HG03280 (cell line): Measurements from ENCODE around the gene USP4.
"Not testable (repeated sequence)": the region's sequence is repeated elsewhere in the genome, so short reads cannot be mapped to it uniquely, and the experiment has no call there.

Experiments
- ATAC-seq: cut with Tn5 transposase; IDR thresholded peaks from one replicate; pipeline ENCODE4 v1.9.1; 2021; ENCODE audit warnings: mild to moderate bottlenecking, moderate library complexity; ENCODE audit not compliant: unreplicated experiment

Gene USP4

DNA sequence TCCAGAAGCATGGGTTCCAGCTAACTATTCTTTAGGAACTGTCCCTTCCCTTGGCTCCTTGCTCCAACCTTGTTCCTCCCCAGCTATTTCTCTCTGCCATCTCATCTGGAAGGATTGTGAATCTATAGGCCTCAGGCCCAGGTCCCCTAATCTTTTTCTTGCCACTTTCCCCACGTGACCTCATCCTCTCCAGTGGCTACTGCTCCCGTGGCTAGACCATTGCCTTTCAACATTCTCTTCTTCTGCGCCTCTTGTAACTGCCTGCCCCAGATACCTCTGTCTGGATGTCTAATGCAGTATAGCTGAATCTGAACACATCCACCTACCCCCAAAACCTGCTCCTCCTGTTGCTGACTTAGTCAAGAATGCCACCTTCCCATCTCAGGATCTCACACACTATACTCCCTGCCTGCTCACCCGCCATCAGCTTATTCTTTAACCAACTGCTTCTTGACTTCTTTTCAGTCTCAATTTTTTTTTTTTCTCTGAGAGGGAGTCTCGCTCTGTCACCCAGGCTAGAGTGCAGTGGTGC is 13.1 kb upstream of the USP4 start:
- no peak for ATAC-seq

DNA sequence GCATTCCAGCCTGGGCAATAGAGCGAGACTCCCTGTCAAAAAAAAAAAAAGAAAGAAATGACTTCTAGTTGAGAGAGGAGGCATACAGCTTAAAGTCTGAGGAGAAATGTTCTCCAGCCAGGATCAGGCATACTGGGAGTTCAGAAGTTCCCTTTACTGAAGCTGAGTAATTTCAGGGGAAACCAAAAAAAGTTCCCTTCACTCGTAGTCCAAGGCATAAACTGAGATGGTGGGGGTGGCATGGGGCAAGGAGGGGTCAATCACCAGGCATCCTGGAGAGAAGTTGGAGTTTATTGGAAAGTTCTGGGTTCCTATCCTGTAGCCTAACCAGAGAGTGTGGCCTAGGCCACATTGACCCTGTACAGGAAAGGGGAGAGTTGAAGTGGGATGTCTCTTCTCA is 12.4 kb upstream of the USP4 start:
- no peak for ATAC-seq

DNA sequence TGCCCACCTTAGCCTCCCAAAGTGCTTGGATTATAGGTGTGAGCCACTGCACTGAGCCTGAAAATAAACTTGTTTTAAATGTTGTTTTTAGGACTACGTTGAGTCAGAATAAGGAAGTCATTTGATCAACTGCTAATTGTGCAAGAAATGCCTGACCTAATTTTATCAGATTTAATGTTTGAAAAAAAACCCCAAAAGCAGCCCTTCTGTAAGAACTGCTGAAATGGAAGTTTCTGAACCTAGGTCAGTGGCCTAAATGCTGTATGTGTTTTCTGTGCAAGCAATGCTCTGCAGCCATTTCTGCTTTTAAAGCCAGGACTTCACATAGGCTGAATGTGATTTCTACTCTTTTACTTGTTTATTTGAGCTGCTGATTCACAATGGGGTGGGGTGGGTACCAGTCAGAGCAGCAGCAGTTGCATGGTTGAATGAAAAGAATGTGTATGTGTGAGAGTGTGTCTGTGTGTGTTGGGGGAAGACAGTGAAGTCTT is 11.7 kb upstream of the USP4 start:
- no peak for ATAC-seq

DNA sequence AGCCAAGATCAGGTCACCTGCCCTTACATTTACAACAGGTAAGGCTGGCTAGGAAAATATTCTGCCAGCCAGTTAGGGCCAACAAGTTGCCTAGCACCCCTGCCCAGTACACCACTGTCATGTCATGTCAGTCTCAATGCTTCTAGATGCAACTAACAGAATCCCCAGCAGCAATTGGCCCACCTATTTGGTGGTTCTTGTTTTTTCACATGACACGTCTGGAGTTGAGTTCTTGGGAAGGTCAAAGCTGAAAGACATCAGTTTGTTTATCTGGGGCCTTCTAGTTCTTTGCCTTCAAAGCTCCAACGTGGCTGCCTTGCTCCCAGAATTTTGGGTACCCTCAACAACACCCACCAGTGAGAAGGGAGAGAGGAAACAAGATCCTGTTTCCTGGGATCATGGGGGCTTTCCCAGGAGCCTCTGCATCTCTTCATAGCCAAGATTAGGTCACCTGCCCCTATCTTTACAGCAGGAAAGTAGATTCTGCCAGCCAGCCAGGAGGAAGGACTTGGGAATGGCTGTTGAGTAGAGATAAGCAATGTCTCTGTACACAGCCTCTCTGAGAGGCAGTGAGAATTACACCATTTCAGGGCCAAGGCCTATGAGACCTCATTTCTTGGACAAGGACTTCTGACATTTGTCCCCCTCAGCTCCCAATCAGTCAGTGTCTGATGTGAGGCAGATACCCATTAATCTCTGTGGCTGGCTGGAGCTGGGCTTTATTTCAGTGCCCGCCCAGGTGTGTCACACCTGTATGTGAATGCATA is 9.7 kb upstream of the USP4 start:
- ATAC-seq: no peak

DNA sequence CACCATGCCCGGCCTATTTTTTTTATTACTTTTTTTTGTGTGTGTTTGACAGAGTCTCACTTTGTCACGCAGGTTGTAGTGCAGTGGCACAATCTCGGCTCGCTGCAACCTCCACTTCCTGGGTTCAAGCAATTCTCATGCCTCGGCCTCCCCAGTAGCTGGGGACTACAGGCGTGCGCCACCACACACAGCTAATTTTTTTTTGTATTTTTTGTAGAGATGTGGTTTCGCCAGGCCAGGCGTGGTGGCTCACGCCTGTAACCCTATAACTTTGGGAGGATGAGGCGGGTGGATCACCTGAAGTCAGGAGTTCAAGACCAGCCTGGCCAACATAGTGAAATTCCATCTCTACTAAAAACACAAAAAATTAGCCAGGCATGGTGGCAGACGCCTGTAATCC is 8.5 kb upstream of the USP4 start:
- not testable (repeated sequence) for ATAC-seq

DNA sequence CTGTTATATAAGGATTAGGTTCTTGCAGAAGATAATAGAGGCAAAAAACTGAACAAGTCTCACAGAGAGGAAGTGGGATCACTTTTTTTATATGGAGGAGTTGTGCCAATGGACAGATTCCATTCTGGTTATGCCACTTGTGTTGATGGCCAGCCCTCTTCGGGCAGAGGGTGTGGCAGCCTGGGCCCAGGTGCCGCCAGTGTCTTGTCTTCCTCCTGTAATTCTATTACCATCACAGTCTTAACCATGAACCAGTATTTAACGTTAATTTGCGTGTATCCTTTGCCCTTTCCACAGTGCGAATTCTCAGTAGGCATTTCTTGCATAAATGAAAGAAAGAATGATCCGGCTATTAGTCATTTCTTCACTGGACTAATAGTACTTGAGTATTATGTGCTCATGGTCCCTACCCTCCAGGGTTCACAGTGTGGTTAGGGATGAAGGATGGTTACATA is 7.0 kb upstream of the USP4 start:
- no peak for ATAC-seq

DNA sequence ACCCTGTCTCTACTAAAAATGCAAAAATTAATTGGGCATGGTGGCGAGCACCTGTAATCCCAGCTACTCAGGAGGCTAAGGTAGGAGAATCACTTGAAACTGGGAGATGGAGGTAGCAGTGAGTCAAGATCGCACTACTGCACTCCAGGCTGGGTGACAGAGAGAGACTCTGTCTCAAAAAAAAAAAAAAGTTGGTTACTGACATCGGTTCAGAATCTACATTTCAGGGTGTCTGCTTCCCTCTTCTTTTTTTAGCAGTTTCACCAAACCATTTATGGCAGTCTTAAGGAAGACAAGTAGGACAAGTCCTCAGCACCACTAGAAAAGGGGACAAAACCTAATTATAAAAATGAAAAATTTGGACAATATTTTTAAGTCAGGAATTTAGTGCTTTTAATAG is 3.3 kb upstream of the USP4 start:
- ATAC-seq: no peak

DNA sequence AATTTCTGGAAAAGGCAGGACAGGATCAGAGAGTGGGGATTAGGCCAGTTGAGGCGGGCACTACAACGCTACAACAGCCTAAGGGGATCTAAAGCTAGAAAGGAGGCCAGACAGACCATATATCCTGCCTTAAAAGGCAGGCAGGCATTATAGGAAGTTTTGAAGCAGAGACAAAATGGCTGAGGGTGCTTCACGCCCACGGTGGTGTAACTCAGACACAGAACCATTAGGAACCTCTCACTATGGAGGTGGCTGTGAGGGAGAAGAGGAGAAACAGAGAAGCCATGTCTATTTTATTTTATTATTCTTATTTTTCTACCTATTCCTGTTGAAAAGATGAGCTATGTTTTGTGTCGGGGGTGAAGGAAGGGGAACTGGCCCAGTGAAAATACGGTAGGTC is 2.1 kb upstream of the USP4 start:
- no peak for ATAC-seq

DNA sequence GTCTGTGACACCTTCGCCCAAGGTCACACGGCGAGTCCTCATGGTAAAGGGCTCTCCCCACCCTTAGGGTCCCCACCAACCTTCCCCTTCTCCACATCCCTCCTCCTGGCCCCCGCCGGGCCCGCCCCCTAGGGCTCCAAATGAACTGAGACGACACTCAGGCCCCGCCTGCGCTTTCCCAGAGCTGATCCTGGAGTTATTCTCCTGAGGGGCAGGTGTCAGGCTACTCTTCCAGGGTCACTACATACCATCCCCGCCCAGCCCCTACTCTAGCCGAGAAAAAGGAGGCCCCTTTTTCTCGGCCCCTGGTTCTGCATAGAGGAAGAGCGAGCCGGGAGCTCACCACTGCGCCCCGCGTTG is 292 bp downstream of the USP4 start:
- no peak for ATAC-seq

DNA sequence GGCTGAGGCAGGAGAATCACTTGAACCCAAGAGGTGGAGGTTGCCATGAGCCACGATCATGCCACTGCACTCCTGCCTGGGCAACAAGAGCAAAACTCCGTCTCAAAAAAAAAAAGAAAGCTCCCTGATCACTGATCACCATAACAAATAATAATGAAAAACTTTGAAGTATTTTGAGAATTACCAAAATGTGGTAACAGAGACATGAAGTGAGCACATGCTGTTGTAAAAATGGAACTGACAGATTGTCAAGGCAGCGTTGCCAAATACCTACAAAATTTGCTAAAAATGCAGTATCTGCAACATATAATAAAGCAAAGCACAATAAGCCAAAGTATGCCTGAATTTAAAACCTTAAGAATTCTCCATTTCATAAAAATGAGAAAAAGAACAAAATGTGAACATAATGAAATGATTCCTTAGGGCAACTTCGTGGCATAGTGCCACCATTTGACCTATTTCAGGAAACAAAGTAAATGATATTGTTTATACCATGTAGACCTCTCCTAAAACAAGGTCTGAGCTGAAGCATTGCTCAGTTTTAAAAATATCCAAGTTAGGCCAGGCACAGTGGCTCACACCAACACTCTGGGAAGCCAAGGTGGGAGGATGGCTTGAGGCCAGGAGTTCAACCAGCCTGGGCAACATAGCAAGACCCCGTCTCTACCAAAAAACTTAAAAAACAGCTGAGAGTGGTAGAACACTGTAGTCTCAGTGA is 5.8 kb downstream of the USP4 start:
- no peak for ATAC-seq

DNA sequence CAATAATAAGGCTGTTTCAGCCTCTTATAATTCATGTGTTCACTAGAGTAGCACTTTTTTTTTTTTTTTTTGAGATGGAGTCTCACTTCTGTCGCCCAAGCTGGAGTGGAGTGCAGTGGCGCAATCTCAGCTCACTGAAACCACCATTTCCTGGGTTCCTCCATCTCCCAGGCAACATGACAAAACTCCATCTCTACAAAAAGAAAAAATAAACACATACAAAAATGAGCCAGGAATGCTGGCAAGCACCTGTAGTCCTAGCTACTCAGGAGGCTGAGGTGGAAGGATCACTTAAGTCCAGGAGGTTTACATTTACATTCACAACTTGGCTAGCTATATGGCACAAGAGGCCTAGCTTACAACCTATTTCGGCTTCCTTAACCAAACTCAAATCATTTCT is 6.8 kb downstream of the USP4 start:
- no peak for ATAC-seq

DNA sequence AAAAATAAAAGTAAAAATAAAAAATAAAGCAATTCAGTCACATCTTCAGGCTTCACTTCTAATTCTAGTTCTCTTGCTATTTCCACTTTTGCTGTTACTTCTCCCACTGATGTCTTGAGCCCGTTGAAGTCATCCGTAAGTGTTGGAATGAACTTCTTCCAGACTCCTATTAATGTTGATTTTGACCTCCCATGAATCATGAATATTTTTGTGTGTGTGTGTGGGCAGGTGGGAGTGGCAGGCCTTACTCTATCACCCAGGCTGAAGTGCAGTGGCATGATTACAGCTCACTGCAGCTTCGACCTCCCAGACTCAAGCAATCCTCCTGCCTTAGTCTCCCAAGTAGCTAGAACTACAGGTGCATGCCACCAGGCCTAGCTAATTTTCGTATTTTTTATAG is 10.7 kb downstream of the USP4 start:
- no peak for ATAC-seq

DNA sequence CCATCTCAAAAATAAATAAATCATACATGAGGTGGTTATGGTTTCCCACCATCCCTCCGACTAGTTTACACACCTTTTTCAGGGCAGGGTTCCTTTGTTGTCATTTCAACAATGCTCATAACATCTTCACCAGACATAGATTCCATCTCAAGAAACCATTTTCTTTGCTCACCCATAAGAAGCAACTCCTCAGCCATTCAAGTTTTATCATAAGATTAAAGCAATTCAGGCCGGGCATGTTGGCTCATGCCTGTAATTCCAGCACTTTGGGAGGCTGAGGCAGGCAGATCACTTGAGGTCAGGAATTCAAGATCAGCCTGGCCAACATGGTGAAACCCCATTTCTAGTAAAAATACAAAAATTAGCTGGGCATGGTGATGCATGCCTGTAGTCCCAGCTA is 11.5 kb downstream of the USP4 start:
- not testable (repeated sequence) for ATAC-seq

DNA sequence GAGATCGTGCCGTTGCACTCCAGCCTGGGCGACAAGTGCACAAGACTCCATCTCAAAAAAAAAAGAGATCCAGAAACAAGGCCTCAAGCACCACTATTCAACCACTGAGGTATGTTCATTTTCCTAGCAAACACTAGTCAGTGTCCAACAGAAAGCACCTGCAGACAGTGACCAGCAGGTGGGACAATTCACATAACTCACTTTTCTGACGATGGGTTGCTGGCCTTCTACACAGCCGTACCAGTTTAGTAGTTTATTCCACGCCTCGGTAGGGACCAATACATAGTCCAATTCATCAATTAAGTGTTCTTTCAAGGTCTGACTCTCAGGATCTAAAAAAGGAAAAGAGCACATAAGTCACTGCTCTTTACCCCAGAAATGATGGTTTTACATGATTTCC is 12.4 kb downstream of the USP4 start:
- no peak for ATAC-seq

DNA sequence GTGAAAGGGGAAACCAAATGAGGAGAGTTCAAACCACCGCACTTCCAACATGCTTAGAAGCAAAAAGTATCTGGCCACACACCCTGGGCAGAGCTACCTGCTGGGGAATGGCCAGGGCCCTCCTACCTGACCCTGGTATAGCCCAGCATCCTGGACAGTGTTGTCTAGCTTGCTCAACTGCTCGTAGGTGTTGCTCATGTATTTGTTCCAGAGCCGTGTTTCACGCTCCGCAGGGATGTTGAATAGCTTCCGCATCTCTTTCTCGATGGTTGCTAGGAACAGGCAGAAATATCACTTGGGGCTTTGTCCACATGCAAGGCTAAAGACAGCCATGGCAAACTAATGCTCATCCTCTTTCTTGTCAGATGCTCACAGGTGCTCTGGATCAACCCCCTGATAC is 15.1 kb downstream of the USP4 start:
- no peak for ATAC-seq

DNA sequence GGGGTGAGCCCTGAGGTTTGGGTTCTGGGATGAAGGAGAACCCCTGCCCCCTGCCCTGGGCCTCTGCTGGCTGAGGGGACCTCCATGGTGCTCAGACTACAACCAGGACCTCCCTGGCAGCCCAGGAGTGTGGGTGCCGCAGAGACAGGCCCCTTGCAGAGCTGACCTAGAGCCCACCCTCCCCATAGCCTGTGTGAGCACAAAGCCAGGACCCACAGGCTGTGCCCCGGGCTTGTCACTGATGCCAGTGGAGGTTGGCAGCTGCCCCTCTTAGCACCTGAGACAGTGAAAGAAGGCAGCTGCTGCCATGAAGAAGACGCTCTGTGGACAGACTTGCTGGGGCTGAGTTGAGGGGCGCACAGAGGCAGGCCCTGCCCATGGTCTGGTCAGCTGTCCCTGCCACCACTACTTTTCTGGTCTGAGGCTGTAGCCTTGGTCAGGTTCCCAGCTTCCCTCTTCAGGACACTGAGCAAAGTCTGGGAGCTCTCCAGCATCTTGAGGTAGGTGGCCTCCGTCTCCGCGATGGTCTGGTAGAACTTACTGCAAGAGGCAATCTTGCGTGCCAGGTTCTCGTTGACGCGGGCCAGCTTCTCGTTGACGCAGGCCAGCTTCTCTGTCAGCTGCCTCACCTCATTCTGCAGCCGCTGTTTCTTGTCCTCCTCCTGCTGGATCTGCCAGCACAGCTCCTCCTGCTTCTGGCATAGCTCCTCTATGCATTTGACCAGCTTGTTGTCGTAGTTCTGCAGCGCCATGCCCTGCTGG is 23.0 kb downstream of the USP4 start:
- no peak for ATAC-seq

DNA sequence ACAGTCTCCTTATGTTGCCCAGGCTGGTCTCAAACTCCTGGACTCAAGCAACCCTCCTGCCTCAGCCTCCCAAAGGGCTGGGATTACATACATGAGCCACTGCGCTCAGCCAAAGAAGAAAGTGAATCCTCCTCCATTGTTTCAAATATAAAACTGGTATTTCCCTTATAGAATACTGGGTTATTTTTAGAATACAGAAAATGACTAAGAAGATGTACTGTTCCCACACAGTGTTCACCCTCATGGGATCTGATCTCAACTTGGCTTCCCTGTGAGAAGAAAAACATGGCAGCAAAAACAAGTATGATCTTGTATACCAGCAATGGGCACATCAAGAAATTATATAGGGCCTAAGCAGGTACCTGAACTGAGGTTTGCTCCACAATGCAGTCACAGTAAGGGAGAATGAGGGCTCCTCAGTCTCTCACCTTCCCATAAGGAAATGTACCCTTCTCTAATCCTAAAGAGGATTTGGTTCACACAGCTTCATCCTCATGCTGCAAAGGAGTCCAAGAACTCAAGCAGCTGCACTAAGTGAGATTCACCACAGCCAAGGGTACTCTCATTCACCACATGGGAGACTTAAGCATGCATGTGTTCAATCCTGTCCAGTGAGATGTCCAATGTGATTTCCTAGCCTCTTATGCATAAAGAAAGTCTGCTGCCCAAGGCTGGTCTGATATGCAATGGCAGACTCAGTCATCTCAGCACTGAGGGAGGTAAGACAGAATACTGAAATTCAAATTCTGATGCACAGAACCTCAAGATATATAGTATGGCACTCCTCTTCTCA is 25.8 kb downstream of the USP4 start:
- no peak for ATAC-seq

DNA sequence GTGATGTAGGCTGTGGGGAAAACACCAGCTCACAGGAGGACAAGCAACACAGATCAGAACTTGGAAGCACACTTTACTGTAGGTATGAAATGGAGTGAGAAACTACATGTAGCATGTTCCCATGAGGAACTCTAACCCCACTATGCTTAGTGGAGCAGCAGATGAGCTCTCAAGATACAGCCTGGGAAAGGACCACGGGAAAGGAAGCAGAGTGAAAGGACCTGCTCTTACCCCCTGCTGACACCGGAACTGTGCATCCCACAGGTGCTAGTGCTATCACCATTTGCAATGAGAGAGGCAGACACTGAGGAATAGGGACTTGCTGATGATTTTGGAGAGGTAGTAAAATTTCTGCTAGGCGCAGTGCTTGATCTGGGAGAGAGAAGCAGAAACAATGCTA is 28.6 kb downstream of the USP4 start:
- no peak for ATAC-seq

DNA sequence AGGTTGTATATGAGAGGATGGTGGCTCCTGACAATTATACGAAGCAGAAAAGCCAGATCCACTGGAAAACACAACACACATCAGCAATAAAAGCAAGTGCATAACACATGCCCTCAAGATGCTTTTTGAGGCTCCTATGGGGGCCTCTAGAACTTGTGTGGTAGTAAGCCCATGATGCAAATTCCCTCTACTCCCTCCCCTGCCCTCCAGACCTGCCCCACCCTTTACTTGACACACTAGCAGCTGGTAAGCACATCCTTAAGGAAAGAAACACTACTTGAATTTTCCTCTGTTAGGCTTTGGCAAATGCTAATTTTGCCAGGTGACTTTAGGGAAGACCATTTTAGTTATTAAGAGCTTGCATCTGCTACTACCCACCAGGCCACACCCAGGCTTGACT is 29.2 kb downstream of the USP4 start:
- ATAC-seq: no peak

DNA sequence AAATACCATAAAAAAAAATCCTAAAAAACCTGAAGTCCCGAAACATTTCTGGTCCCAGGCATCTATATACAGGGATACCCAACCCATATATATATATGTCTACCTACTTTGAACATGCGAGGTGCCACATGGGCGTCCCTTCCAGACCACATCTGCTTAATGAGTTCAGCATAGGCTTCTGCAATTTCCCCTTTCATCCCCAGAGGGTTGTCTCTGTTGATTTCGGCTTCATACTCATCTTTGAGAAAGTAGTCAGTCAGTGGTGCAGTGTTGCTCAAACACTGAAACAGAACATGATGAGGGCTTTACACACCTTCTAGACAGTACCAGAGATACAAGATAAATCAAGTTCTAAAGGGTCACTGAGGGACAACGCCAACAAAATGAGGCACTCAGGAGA is 34.2 kb downstream of the USP4 start:
- ATAC-seq: no peak

DNA sequence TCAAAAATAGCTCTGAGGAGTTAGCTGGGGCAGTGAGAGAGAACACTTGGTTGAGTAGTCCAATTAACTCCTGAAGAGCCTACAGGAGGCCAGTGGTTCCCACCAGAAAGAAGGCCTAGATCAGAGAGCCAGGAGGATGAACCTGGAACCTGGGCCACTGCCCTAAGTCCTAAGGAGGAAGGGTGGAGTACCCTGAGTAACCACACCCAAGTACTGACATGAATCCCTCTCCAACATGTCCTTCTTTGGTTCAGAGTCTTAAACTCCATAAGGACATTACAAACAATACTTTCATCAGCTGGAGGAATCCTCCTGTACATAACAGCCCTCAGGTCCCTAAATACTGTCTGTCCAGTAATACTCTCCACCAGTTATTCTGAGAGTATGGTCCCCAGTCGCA is 37.2 kb downstream of the USP4 start:
- no peak for ATAC-seq
